CD1c-positive myeloid dendritic cell (primary cell): Measurements from ENCODE around the gene RIPK3.
A peak's percentile ranks its signal among the peaks of the same experiment; 100 is the strongest.

Source experiments
- DNase-seq: peaks from one replicate; pipeline ENCODE4 v3.0.0-alpha.2; 2016; ENCODE audit errors: extremely low spot score

Gene RIPK3

GRCh38 chr14:24323341-24323740 lies 16.4 kb downstream of the RIPK3 start:
- DNase-seq: no peak

GRCh38 chr14:24322672-24323071 lies 17.1 kb downstream of the RIPK3 start:
- DNase-seq: no peak

GRCh38 chr14:24321212-24321975 lies 18.4 kb downstream of the RIPK3 start:
- DNase-seq: no peak

DNA sequence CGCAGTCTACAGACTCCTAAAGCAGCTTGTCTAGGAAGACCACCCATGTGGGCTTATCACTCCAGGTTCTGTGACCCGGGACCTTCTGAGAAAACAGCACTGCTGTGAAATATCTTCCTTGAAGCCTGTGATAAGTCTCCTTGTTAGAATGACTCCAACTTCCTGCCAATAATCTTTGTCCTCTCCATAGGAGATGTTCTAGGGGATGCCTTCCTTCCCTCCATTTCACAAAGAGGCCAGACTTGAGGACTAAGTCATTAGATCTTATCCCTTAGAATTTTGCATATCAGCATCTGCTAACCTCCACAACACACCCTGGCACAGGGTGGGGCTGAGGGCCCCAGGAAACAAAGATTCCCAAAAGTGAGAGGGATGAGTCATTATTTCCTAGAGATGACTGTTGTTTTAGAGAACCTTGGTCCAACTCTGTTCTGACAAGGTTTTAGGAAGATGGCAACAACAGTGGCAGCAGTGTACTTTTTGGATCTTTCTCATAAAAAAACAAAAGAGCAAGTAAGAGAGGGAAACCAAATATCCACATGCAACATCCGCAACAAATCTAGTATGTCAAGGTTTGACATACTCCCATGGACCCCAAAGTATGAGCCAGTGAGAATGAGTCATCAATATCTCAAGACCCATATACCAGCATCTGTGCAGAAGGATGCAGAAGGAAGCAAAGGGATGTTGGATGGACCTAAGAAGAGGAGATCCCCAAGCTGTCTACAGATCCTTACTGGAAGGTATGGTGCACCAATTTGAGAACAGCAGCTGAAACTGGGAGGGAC lies 22.5 kb downstream of the RIPK3 start:
- peak; percentile 45 for DNase-seq

DNA sequence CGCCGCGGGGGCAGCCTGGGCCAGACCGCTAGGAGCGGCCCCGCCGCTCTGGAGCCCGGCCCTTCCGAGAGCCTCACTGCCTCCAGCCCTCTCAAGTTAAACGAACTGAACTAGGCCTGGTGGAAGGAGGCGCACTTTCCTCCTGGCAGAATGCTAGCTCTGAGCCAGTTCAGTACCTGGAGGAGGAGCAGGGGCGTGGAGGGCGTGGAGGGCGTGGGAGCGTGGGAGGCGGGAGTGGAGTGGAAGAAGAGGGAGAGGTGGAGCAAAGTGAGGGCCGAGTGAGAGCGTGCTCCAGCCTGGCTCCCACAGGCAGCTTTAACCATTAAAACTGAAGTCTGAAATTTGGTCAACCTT lies 23.2 kb downstream of the RIPK3 start:
- no peak for DNase-seq

GRCh38 chr14:24315807-24316596 lies 23.8 kb downstream of the RIPK3 start:
- DNase-seq: no peak

GRCh38 chr14:24315243-24315806 lies 24.5 kb downstream of the RIPK3 start:
- DNase-seq: no peak

DNA sequence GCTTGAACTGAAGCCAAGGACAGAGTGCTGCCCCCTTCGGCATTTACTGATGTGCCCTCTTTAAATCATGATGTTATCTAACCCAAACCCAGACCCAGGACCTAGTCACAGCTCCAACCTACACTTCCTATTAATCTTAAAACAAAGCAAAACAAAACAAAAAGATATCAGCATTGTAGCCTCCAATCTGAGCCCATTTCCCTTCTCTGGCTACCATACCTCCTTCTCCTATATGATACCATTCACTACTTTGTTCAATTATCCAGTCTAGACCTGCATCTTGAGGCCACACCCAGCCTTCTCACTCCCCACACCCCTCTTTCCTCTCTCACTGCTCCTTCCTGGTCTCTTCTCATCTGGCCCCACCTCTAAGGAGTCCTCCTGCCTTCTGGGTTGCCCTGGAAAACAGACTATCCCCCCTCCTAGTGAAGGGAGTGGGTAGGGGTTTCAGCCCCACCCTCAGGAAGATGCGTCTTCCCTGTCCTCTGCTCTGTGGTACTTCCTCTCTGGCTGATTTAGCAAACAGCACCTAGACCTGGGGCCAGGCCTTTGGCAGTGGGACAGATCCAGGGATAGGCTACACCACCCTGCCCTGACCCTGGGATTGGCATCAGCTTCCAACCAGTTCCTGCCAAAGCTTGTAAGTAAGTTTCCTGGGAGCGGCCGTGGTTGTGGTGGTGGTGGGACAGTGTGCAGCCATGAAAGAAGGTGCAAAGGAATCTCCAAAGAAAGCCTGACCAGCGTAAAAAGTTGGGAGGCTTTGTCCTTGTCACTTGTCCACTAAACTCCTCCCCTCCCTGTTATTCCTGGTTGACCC lies 25.2 kb downstream of the RIPK3 start:
- DNase-seq: no peak

GRCh38 chr14:24313913-24314312 lies 25.9 kb downstream of the RIPK3 start:
- DNase-seq: peak; percentile 70

DNA sequence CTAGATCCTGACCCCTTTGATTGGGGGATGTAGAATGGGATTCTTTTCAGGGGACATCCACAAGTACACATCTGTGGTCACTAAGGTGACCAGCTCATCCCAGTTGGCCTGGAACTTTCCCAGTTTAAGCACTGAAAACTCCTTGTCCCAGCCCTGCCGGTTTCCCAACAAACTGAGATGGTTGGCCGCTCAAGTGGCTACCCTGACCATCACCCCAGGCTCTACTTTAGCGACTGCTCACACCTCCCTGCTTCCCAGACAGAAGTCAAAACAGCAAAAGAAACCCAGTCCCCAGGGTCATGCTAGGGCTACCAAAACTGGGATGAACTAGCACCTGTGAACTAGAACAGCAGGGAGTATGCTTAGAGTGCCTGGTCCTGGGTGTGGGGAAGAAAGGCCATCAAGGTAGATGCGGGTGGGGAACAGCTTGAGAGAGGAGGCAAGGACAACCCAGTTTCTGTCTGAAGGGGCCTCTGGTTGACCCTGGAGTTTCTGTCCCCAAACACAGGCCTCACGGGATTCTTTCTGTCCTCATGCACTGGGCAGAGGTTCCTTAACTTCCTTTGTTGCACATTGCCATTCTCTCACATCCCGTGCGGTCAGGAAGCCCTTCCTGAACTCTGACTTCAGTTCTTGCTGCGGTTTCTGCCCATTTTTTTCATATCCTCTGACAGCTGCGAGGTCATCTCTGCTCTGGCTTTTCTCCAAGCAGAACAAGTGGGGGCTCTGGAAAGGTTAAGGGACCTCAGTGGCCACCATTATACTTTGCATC lies 26.9 kb downstream of the RIPK3 start:
- DNase-seq: peak; percentile 91

GRCh38 chr14:24311837-24312615 lies 27.8 kb downstream of the RIPK3 start:
- peak; percentile 63 for DNase-seq

GRCh38 chr14:24310646-24311604 lies 28.9 kb downstream of the RIPK3 start, which contains the start of gene LTB4R:
LTB4R (plus strand) TSS chr14:24311502; CDS start chr14:24315652, 4,150 bp downstream.
- DNase-seq: peak; percentile 72

DNA sequence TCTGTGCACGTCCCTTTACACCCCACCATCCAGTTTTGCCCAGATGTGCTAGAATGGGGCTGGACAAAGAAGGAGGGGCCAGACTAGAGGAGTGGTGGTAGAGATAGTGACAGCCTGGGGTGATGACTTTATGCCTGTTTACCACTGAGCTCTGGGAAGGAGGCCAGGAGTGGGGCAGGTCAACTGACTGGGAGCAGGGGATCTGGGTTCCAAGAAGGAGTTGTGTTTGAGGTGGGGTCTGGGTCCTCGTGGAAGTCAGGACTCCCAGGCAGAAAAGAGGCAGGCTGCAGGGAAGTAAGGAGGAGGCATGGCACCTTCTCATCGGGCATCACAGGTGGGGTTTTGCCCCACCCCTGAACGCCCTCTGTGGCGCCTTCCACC lies 29.5 kb downstream of the RIPK3 start:
- DNase-seq: no peak

DNA sequence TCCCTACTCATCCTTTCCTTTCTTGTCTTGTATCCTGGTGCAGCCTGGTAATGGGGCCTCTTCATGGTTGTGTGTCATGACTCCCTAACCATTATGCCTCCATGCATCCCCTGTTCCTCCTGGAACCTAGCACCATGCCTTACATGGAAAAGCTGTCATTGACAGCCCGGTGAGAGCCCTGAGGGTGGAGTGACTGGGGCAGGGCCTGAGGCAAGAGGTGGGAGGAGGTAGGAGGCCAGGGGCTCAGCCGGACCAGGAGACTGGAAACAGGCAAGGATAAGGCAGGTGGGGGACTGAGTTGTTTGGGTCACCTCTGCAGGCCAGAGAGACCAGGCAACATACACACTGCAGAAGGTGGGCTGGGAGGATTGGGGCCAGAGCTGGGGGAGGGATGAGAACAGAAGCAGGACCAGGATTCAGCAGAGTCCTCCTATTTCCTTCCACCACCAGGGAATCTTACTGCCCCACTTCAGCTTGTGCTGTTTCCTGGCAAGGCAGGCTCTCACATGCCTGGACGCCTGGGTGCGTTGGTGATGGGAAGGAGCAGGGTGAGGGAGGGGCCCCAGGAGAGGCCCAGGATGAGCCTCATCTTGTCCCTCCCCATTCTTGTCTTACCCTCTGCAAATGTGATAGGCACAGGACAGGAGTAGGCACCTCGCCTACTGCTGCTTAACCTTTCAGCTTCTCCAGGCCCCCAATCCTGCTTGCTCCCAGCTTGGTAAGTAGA lies 30.1 kb downstream of the RIPK3 start, which contains the start of gene LTB4R2:
LTB4R2 (plus strand) TSS at position 603 of the 727 bp plus-strand sequence. CDS start 525 bp downstream, outside the sequence.
- DNase-seq: no peak

GRCh38 chr14:24308342-24309124 lies 31.3 kb downstream of the RIPK3 start:
- no peak for DNase-seq

- peak; percentile 86 for DNase-seq
Observed at GRCh38 chr14:24307575-24308341, 32.0 kb downstream of the RIPK3 start, which contains the start of gene CIDEB. CIDEB (minus strand) TSS chr14:24307977; CDS start chr14:24307858, 119 bp downstream.
